Stimulated activated CD4-positive, alpha-beta T cell treated with anti-CD3 and anti-CD28 coated beads, Interleukin-1b, Interleukin-23, amount 100 ng/mL, for 1 hour (primary cell): ENCODE measurements around the gene PAWR.
"Not testable (repeated sequence)": the region's sequence is repeated elsewhere in the genome, so short reads cannot be mapped to it uniquely, and the experiment has no call there.

Experiments
- DNase-seq, 2 donors: peaks; one replicate each; pipeline ENCODE4 v3.0.0-alpha.2; 2020; ENCODE audit warnings: low read depth in 2 of 2

The PAWR gene

GRCh38 chr12:79591988-79592387 is 98.8 kb downstream of the PAWR start:
- no peak for DNase-seq

GRCh38 chr12:79590751-79591150 is 100.0 kb downstream of the PAWR start:
- no peak for DNase-seq

DNA sequence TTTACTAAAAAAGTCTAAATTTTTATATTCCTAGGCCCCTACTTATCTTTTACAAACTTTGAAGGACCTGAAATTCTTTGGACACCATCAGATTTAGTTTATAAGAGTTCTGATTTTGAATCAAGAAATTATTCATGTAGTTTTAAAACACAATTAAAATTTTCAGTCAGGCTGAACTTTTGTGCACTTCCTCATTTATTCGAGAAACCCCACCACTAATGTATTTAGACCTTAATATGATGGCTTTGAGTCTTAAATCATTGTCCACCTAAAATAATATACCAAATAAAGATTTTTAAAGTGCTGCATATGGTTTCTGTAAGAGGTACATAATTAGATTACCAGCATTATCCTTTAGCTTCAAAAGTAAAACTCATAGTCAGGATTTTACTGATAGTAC is 103.4 kb downstream of the PAWR start:
- no peak for DNase-seq

DNA sequence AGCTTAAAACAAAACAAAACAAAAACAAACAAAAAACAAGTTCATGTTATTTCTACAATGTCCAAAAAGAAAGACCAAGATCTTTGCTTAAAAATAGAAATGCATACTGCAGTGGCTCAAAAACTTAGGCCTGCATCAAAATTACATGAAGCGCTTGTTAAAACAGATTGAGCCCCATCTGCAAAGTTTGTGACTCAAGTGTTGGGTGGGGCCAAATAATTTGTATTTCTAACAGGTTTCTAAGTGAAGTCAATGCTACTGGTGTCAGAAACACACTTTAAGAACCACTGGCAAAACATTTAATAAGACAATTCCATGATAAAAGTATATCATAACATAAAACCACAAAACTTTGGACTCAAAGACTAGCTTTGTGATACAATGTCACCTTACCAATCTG is 105.6 kb downstream of the PAWR start:
- no peak for DNase-seq

DNA sequence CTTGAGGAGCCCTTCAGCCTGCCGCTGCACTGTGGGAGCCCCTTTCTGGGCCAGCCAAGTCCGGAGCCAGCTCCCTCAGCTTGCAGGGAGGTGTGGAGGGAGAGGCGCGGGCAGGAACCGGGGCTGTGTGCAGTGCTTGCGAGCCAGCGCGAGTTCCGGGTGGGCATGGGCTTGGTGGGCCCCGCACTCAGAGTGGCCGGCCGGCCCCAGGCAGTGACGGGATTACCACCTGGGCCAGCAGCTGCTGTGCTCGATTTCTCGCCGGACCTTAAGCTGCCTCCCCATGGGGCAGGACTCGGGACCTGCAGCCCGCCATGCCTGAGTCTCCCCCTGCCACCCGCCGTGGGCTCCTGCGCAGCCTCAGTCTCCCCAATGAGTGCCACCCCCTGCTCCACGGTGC is 116.9 kb downstream of the PAWR start:
- DNase-seq, result no peak

DNA sequence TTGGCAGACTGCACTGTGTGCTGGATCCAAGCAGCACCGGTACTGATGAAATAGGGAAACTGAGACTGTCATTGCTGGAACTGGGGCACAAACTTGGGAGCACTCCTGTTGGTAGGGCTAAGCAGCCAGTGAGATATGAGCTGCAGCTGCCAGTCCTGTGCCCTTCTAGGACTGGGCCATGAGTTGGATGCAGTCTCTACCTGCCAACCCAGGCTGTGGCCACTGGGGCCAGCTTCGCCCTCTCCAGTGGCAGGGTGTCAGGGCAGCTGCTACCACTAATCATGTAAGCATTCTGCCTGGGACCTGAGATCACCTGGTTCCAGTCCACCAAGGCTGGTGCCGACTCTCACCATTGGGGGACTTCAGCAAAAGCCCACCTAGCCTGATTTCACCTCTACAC is 121.1 kb downstream of the PAWR start:
- no peak for DNase-seq

GRCh38 chr12:79567175-79567563 is 123.6 kb downstream of the PAWR start:
- no peak for DNase-seq

- DNase-seq, result no peak
These were observed 124.2 kb downstream of the PAWR start for GRCh38 chr12:79566452-79567174.

DNA sequence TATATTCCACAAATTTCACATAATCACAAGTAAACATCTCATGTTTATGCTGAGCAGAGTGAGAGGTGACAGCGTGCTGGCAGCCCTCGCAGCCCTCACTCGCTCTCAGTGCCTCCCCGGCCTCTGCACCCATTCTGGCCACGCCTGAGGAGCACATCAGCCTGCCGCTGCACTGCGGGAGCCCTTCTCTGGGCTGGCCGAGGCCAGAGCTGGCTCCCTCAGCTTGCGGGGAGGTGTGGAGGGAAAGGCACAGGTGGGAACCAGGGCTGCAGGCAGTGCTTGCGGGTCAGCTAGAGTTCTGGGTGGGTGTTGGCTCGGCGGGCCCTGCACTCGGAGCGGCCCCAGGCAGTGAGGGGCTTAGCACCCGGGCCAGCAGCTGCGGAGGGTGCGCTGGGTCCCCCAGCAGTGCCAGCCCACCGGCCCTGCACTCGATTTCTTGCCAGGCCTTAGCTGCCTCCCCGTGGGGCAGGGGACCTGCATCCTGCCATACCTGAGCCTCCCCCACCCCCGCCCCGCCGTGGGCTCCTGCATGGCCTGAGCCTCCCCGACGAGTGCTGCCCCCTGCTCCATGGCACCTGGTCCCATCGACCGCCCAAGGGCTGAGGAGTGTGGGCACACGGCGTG is 125.9 kb downstream of the PAWR start:
- not testable (repeated sequence) for DNase-seq

- DNase-seq, result no peak
These were observed 127.6 kb downstream of the PAWR start for GRCh38 chr12:79563021-79563740.

DNA sequence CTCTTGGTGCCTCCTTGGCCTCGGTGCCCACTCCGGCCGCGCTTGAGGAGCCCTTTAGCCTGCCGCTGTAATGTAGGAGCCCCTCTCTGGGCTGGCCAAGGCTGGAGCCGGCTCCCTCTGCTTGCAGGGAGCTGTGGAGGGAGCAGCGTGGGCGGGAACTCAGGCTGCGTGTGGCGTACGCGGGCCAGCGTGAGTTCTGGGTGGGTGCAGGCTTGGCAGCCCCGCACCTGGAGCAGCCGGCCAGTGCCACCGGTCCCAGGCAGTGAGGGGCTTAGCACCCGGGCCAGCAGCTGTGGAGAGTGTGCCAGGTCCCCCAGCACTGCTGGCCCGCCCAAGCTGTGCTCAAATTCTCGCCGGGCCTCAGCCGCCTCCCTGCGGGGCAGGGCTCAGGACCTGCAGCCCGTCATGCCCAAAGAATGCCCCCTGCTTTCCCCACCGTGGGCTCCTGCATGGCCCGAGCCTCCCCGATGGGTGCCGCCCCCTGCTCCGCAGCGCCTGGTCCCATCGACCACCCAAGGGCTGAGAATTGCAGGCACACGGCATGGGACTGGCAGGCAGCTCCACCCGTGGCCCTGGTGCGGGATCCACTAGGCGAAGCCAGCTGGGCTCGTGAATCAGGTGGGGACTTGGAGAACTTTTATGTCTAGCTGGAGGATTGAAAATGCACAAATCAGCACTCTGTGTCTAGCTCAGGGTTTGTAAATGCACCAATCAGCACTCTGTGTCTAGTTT is 129.2 kb downstream of the PAWR start:
- DNase-seq, result no peak

- DNase-seq, result no peak
These were observed 130.4 kb downstream of the PAWR start for GRCh38 chr12:79560225-79560889.

DNA sequence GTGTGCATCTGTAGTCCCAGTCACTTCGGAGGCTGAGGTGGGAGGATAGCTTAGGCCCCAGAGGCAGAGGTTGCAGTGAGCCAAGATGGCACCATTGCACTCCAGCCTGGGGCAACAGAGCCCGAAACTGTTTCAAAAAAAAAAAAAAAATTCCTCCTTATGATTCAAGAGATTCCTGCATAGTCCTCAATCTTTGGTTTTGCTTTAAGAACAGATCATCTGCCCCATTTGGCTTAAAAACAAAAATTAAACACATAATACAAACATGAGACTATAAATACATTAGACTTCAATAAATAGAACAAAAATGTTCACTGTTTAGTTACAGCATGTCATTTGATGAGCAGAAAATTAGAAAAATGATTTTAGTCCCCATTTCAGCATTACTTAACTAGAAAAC is 131.2 kb downstream of the PAWR start:
- DNase-seq, result no peak

GRCh38 chr12:79558924-79559469 is 131.8 kb downstream of the PAWR start:
- DNase-seq, result no peak

GRCh38 chr12:79557690-79558315 is 133.0 kb downstream of the PAWR start:
- no peak for DNase-seq

DNA sequence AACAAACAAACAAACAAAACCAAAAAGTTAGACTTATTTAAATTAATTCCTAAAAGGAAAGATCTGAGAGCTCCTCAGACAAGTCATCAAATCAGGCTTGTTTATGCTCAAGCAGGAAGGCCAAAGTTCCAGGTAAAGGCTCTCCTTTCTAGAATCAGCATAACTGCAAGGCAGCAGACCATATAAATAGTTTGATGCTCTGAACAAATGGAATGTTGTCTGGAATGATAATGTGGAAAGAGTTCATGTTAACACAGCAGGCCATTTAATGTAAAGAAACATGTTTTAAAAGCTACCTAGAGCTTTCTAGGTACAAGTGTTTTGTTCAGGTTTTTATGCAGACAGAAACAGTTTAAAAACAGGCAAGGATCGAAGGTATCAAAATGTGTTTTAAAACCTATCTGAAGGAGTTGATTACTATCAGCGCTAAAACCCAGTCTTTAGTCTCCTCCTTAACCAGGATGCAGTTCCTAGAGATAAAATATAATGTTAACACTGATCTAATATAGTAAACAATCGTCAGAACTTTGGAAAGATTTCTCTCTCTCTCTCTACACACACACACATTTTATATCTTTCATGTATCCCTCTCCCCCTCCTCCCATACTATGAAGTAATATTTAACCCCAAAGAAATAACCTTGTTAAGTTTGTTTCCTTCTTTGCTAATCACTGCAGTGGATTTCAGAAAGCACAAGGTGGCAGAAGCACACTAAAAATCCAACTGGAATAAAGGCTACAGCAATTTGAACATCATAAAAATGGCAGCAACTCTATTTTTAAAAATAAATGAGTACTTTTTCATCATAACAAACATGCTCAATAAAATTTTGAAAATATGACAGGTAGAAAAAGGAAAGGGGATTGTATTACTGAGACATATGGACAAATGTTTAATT is 135.5 kb downstream of the PAWR start:
- DNase-seq, result no peak

GRCh38 chr12:79553863-79554574 is 136.7 kb downstream of the PAWR start:
- no peak for DNase-seq

DNA sequence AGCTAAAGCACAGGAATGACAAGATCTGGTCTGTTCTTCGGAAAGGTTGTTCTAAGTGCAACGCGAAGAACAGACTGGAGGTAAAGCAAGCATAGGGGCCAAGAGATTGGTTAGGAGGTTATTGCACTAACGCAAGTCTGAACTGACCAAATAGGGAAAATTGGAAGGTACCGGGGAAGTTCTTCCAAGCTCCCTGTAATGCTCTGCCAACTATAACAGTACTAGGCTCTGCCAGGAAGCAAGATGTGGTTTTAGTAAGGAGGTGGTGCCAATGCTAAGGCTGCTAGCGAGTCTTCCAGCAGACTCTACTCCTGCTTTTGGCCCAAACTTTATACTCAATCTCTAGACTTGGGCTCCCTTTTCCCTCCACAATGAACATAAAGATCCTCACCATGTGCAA is 138.6 kb downstream of the PAWR start:
- DNase-seq, result no peak

- DNase-seq, result no peak
These were observed 141.1 kb downstream of the PAWR start for GRCh38 chr12:79549531-79550271.
